Suprapubic skin (tissue), 3 donors: Measurements from ENCODE around the gene CA12.

ENCODE experiments used
- CTCF ChIP-seq, 2 donors: fragments of 200-600 bp in 1 of 2; fragments of 450-650 bp in 1 of 2; sonication (generic) in 1 of 2; IDR thresholded peaks; one replicate each; pipeline ENCODE4 v1.5.1; 2016 to 2019; ENCODE audit warnings: antibody characterized with exemption in 2 of 2, mild to moderate bottlenecking in 1 of 2, moderate library complexity in 1 of 2
- POLR2A ChIP-seq, 2 donors: fragments of 450-650 bp; IDR thresholded peaks; one replicate each; pipeline ENCODE4 v1.6.1; 2017; ENCODE audit warnings: antibody characterized with exemption in 2 of 2, mild to moderate bottlenecking in 2 of 2, moderate library complexity in 2 of 2

GRCh38 chr15:63296195-63296594 lies 85.5 kb downstream of the CA12 start:
- TF ChIP-seq POLR2A (IDR thresholded peaks at IDR 0.05) (no peak), CTCF (IDR thresholded peaks at IDR 0.05) (no peak)
